ENCODE results near the gene MAP1B. TPM values are rescaled to one million over a fixed set of nuclear protein-coding genes. Genes with fewer than 3 reads are reported as not detected.

The MAP1B gene
- total and polyA plus RNA-seq, 4 donors, result 0.58 to 5.0 (median 2.1) TPM

DNA sequence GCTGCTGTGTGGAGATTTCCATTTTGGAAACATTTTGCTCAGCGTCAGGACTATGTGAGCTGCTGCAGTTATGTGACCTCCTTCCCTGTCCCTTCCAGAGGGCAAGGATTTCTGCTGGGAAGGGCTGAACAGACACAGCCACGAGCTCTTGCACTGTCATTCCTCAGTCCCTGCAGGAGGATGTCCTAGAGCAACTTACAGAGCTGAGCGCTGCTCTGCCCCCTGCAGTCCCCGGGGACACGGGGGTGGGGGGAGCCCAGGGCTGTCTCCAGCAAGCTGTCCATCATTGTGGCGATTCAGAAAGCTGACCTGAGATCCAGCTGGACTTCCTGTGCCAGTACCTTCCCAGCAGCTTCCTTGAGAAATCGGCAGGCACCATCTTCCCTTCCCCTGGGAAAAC lies 28.0 kb upstream of the MAP1B start:
- no peak for TF ChIP-seq CTCF (IDR thresholded peaks at IDR 0.05; ENCODE audit: low read depth, low read length, missing input control)
- TF ChIP-seq SP1 (IDR thresholded peaks at IDR 0.05), result no peak
- TF ChIP-seq FOXA1 (IDR thresholded peaks at IDR 0.05), result no peak
- TF ChIP-seq NR2F2 (IDR thresholded peaks at IDR 0.05), result peak; percentile 58
- TF ChIP-seq RAD21 (IDR thresholded peaks at IDR 0.05), result peak in 1 of 2 donors; percentile 36
- no peak for TF ChIP-seq HNF4A (conservative IDR thresholded peaks at IDR 0.05)
- no peak for TF ChIP-seq EGR1 (IDR thresholded peaks at IDR 0.05; ENCODE audit: low read depth in 2 of 2)
- no peak for TF ChIP-seq YY1 (IDR thresholded peaks at IDR 0.05)
- TF ChIP-seq HNF4G (IDR thresholded peaks at IDR 0.05), result no peak
- TF ChIP-seq, protein P1, sequence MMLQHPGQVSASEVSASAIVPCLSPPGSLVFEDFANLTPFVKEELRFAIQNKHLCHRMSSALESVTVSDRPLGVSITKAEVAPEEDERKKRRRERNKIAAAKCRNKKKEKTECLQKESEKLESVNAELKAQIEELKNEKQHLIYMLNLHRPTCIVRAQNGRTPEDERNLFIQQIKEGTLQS (IDR thresholded peaks at IDR 0.05), result no peak
- TF ChIP-seq, protein P2, sequence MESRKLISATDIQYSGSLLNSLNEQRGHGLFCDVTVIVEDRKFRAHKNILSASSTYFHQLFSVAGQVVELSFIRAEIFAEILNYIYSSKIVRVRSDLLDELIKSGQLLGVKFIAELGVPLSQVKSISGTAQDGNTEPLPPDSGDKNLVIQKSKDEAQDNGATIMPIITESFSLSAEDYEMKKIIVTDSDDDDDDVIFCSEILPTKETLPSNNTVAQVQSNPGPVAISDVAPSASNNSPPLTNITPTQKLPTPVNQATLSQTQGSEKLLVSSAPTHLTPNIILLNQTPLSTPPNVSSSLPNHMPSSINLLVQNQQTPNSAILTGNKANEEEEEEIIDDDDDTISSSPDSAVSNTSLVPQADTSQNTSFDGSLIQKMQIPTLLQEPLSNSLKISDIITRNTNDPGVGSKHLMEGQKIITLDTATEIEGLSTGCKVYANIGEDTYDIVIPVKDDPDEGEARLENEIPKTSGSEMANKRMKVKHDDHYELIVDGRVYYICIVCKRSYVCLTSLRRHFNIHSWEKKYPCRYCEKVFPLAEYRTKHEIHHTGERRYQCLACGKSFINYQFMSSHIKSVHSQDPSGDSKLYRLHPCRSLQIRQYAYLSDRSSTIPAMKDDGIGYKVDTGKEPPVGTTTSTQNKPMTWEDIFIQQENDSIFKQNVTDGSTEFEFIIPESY (IDR thresholded peaks at IDR 0.05), result no peak
- TF ChIP-seq RXRA (IDR thresholded peaks at IDR 0.05), result no peak
- TF ChIP-seq FOXA2 (IDR thresholded peaks at IDR 0.05), result no peak
- TF ChIP-seq GABPA (IDR thresholded peaks at IDR 0.05 in 1 of 2, conservative IDR thresholded peaks at IDR 0.05 in 1 of 2), result no peak
- no peak for TF ChIP-seq TAF1 (conservative IDR thresholded peaks at IDR 0.05)
- no peak for TF ChIP-seq MAX (IDR thresholded peaks at IDR 0.05)
- Histone ChIP-seq H3K36me3 (ENCODE audit: control insufficient read depth in 4 of 4, insufficient read depth in 3 of 4, low read depth in 1 of 4, low read length in 3 of 4) (no peaks in the 10 kb centered on the region), H3K9ac (ENCODE audit: low read depth in 1 of 2, low read length in 2 of 2) (no peak overlapping the region), H3K27me3 (ENCODE audit: control insufficient read depth in 4 of 4, insufficient read depth in 4 of 4, low read length in 3 of 4) (peaks cover 0 to 2% (median 0%) of the 10 kb centered on the region in 4 donors), H3K27ac (ENCODE audit: low read depth in 1 of 2, low read length in 2 of 2) (no peak overlapping the region), H3K9me3 (ENCODE audit: control insufficient read depth in 4 of 4, low read length in 3 of 4) (no peaks in the 10 kb centered on the region), H3K4me3 (ENCODE audit: low read depth in 1 of 3, low read length in 3 of 3) (no peak overlapping the region), H3K4me1 (ENCODE audit: control insufficient read depth in 4 of 4, insufficient read depth in 4 of 4, low read length in 3 of 4) (no peaks in the 10 kb centered on the region)
- no peak for DNase-seq (ENCODE audit: low spot score)
- WGBS, result 14% methylated on average over 7 of the region's 7 CpGs

GRCh38 chr5:72082048-72082447 lies 25.2 kb upstream of the MAP1B start:
- WGBS, result 49% methylated on average over 1 of the region's 1 CpG
- Histone ChIP-seq H3K27ac (ENCODE audit: low read depth in 1 of 2, low read length in 2 of 2) (no peak overlapping the region), H3K4me1 (ENCODE audit: control insufficient read depth in 4 of 4, insufficient read depth in 4 of 4, low read length in 3 of 4) (no peaks in the 10 kb centered on the region), H3K4me3 (ENCODE audit: low read depth in 1 of 3, low read length in 3 of 3) (no peak overlapping the region), H3K9ac (ENCODE audit: low read depth in 1 of 2, low read length in 2 of 2) (no peak overlapping the region), H3K9me3 (ENCODE audit: control insufficient read depth in 4 of 4, low read length in 3 of 4) (no peaks in the 10 kb centered on the region), H3K27me3 (ENCODE audit: control insufficient read depth in 4 of 4, insufficient read depth in 4 of 4, low read length in 3 of 4) (peaks cover 0 to 2% (median 0%) of the 10 kb centered on the region in 4 donors), H3K36me3 (ENCODE audit: control insufficient read depth in 4 of 4, insufficient read depth in 3 of 4, low read depth in 1 of 4, low read length in 3 of 4) (no peaks in the 10 kb centered on the region)
- no peak for DNase-seq (ENCODE audit: low spot score)
- TF ChIP-seq, protein P1 (IDR thresholded peaks at IDR 0.05), result no peak
- TF ChIP-seq YY1 (IDR thresholded peaks at IDR 0.05) (no peak), EGR1 (IDR thresholded peaks at IDR 0.05; ENCODE audit: low read depth in 2 of 2) (no peak), SP1 (IDR thresholded peaks at IDR 0.05) (no peak), HNF4A (conservative IDR thresholded peaks at IDR 0.05) (no peak), FOXA1 (IDR thresholded peaks at IDR 0.05) (no peak), RXRA (IDR thresholded peaks at IDR 0.05) (no peak), FOXA2 (IDR thresholded peaks at IDR 0.05) (no peak), TAF1 (conservative IDR thresholded peaks at IDR 0.05) (no peak)
- TF ChIP-seq, protein P3, sequence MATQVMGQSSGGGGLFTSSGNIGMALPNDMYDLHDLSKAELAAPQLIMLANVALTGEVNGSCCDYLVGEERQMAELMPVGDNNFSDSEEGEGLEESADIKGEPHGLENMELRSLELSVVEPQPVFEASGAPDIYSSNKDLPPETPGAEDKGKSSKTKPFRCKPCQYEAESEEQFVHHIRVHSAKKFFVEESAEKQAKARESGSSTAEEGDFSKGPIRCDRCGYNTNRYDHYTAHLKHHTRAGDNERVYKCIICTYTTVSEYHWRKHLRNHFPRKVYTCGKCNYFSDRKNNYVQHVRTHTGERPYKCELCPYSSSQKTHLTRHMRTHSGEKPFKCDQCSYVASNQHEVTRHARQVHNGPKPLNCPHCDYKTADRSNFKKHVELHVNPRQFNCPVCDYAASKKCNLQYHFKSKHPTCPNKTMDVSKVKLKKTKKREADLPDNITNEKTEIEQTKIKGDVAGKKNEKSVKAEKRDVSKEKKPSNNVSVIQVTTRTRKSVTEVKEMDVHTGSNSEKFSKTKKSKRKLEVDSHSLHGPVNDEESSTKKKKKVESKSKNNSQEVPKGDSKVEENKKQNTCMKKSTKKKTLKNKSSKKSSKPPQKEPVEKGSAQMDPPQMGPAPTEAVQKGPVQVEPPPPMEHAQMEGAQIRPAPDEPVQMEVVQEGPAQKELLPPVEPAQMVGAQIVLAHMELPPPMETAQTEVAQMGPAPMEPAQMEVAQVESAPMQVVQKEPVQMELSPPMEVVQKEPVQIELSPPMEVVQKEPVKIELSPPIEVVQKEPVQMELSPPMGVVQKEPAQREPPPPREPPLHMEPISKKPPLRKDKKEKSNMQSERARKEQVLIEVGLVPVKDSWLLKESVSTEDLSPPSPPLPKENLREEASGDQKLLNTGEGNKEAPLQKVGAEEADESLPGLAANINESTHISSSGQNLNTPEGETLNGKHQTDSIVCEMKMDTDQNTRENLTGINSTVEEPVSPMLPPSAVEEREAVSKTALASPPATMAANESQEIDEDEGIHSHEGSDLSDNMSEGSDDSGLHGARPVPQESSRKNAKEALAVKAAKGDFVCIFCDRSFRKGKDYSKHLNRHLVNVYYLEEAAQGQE (IDR thresholded peaks at IDR 0.05), result no peak
- TF ChIP-seq, protein P2 (IDR thresholded peaks at IDR 0.05), result no peak
